ENCODE results near the gene PRICKLE1. TPM values are rescaled to one million over a fixed set of nuclear protein-coding genes. Genes with fewer than 3 reads are reported as not detected.

PRICKLE1 gene
- total and polyA plus RNA-seq, 10 of the 15 experiments (the other 5 are each of a cell fraction or from before 2014, with no cell fraction given), result 0.47 to 2.8 (median 0.86) TPM

- DNase-seq (ENCODE audit: low read depth, low spot score) (no peak), FAIRE-seq (no peak), ATAC-seq (no peak)
- Histone ChIP-seq H3K27me3 (replicated peaks in 1 of 2; ENCODE audit: control insufficient read depth in 2 of 2, insufficient read depth in 2 of 2, low read length in 1 of 2) (no peaks in the 10 kb centered on the region), H3K9me3 (replicated peaks; ENCODE audit: control insufficient read depth, insufficient read depth, low read length) (no peaks in the 10 kb centered on the region), H3K4me3 (no peak overlapping the region), H3K79me2 (ENCODE audit: control insufficient read depth, insufficient read depth, low read length) (no peaks in the 10 kb centered on the region), H2AFZ (ENCODE audit: control insufficient read depth, low read depth, low read length) (no peak overlapping the region), H3K4me2 (ENCODE audit: control insufficient read depth, insufficient read depth) (no peak overlapping the region), H3K9ac (ENCODE audit: control insufficient read depth, insufficient read depth, low read length) (no peak overlapping the region), H4K20me1 (ENCODE audit: control insufficient read depth, insufficient read depth) (no peaks in the 10 kb centered on the region), H3K27ac (ENCODE audit: control insufficient read depth, insufficient read depth) (no peak overlapping the region), H3K4me1 (ENCODE audit: control insufficient read depth, insufficient read depth, low read length) (no peaks in the 10 kb centered on the region), H3K36me3 (ENCODE audit: control insufficient read depth in 2 of 2, insufficient read depth in 2 of 2, low read length in 1 of 2) (no peaks in the 10 kb centered on the region; a peak in 3 of 4 replicates)
- in situ Hi-C loops (cut with MboI) (no loop called here), intact Hi-C loops (cut with micrococcal nuclease; ENCODE audit: unreplicated experiment) (no loop called here)
- TF ChIP-seq TCF3 (IDR thresholded peaks at IDR 0.05; ENCODE audit: borderline replicate concordance, insufficient read depth, low read depth, low read length) (no peak), MYB (IDR thresholded peaks at IDR 0.05; ENCODE audit: borderline replicate concordance, low read depth, low read length) (no peak), RELB (IDR thresholded peaks at IDR 0.05; ENCODE audit: low read depth) (no peak), SMAD5 (IDR thresholded peaks at IDR 0.05; ENCODE audit: low read depth) (no peak)
- no TSS peak for BruUV-seq (replicated peaks)
- ChIA-PET POLR2A (no interaction called here), RAD21 (ENCODE audit: unreplicated experiment) (no interaction called here), CTCF (interaction anchor here (1.6 to 2.5 kb wide), 2 partner anchors 11 to 60 kb away, joined by 4 to 10 read pairs; no protein-coding TSS in a partner anchor), SMC1A (ENCODE audit: uncharacterized antibody, unreplicated experiment) (no interaction called here)
- 88% methylated on average over 5 of the region's 5 CpGs for WGBS (ENCODE audit: insufficient coverage, insufficient replicate concordance, low lambda C conversion rate, missing lambda C conversion rate)
Observed at GRCh38 chr12:42432517-42433140, 156.9 kb downstream of the PRICKLE1 start.

GRCh38 chr12:42428850-42429249 lies 160.7 kb downstream of the PRICKLE1 start:
- no peak for ATAC-seq
- Histone ChIP-seq H4K20me1 (ENCODE audit: control insufficient read depth, insufficient read depth) (no peaks in the 10 kb centered on the region), H3K4me3 (no peak overlapping the region), H3K79me2 (ENCODE audit: control insufficient read depth, insufficient read depth, low read length) (no peaks in the 10 kb centered on the region), H2AFZ (ENCODE audit: control insufficient read depth, low read depth, low read length) (no peak overlapping the region), H3K9ac (ENCODE audit: control insufficient read depth, insufficient read depth, low read length) (no peak overlapping the region), H3K27me3 (replicated peaks in 1 of 2; ENCODE audit: control insufficient read depth in 2 of 2, insufficient read depth in 2 of 2, low read length in 1 of 2) (no peaks in the 10 kb centered on the region), H3K27ac (ENCODE audit: control insufficient read depth, insufficient read depth) (no peak overlapping the region), H3K36me3 (ENCODE audit: control insufficient read depth in 2 of 2, insufficient read depth in 2 of 2, low read length in 1 of 2) (peaks cover 0 to 8% of the 10 kb centered on the region in 2 experiments; a peak in 3 of 4 replicates), H3K4me2 (ENCODE audit: control insufficient read depth, insufficient read depth) (no peak overlapping the region), H3K4me1 (ENCODE audit: control insufficient read depth, insufficient read depth, low read length) (peaks cover 4% of the 10 kb centered on the region), H3K9me3 (replicated peaks; ENCODE audit: control insufficient read depth, insufficient read depth, low read length) (no peaks in the 10 kb centered on the region)
- RAD21 ChIA-PET (ENCODE audit: unreplicated experiment), result no interaction called here
- CTCF ChIA-PET, result interaction anchor here (0.7 to 1.5 kb wide), 2 partner anchors 34 to 83 kb away, joined by 4 read pairs; no protein-coding TSS in a partner anchor
- intact Hi-C loops (cut with micrococcal nuclease; ENCODE audit: unreplicated experiment), result no loop called here
- POLR2A ChIA-PET, result interaction anchor here (0.6 kb wide), 1 partner anchor 13 kb away, joined by 4 read pairs; no protein-coding TSS in a partner anchor
- SMC1A ChIA-PET (ENCODE audit: uncharacterized antibody, unreplicated experiment), result interaction anchor here (0.7 to 1.4 kb wide), 3 partner anchors 14 to 140 kb away, joined by 3 to 4 read pairs (median 3); no protein-coding TSS in a partner anchor
- no peak for FAIRE-seq
- WGBS (ENCODE audit: insufficient coverage, insufficient replicate concordance, low lambda C conversion rate, missing lambda C conversion rate), result 77% methylated on average over 2 of the region's 2 CpGs
- in situ Hi-C loops (cut with MboI), result no loop called here
- no TSS peak for BruUV-seq (replicated peaks)
- DNase-seq (ENCODE audit: low read depth, low spot score), result no peak
- TF ChIP-seq, protein P1, sequence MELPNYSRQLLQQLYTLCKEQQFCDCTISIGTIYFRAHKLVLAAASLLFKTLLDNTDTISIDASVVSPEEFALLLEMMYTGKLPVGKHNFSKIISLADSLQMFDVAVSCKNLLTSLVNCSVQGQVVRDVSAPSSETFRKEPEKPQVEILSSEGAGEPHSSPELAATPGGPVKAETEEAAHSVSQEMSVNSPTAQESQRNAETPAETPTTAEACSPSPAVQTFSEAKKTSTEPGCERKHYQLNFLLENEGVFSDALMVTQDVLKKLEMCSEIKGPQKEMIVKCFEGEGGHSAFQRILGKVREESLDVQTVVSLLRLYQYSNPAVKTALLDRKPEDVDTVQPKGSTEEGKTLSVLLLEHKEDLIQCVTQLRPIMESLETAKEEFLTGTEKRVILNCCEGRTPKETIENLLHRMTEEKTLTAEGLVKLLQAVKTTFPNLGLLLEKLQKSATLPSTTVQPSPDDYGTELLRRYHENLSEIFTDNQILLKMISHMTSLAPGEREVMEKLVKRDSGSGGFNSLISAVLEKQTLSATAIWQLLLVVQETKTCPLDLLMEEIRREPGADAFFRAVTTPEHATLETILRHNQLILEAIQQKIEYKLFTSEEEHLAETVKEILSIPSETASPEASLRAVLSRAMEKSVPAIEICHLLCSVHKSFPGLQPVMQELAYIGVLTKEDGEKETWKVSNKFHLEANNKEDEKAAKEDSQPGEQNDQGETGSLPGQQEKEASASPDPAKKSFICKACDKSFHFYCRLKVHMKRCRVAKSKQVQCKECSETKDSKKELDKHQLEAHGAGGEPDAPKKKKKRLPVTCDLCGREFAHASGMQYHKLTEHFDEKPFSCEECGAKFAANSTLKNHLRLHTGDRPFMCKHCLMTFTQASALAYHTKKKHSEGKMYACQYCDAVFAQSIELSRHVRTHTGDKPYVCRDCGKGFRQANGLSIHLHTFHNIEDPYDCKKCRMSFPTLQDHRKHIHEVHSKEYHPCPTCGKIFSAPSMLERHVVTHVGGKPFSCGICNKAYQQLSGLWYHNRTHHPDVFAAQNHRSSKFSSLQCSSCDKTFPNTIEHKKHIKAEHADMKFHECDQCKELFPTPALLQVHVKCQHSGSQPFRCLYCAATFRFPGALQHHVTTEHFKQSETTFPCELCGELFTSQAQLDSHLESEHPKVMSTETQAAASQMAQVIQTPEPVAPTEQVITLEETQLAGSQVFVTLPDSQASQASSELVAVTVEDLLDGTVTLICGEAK (IDR thresholded peaks at IDR 0.05; ENCODE audit: borderline replicate concordance), result no peak
- no peak for TF ChIP-seq JUND (IDR thresholded peaks at IDR 0.05; ENCODE audit: low read depth, low read length)
- no peak for TF ChIP-seq RAD21 (IDR thresholded peaks at IDR 0.05; ENCODE audit: insufficient read depth, low read depth, low read length)
- TF ChIP-seq FOXK2 (IDR thresholded peaks at IDR 0.05), result no peak
- no peak for TF ChIP-seq ZNF274 (IDR thresholded peaks at IDR 0.05; ENCODE audit: insufficient read depth, insufficient read length)
- TF ChIP-seq, protein P2, sequence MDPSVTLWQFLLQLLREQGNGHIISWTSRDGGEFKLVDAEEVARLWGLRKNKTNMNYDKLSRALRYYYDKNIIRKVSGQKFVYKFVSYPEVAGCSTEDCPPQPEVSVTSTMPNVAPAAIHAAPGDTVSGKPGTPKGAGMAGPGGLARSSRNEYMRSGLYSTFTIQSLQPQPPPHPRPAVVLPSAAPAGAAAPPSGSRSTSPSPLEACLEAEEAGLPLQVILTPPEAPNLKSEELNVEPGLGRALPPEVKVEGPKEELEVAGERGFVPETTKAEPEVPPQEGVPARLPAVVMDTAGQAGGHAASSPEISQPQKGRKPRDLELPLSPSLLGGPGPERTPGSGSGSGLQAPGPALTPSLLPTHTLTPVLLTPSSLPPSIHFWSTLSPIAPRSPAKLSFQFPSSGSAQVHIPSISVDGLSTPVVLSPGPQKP (IDR thresholded peaks at IDR 0.05; ENCODE audit: low read depth, low read length), result no peak

All from GM12878 (cell line).